ENCODE data around the gene IGF2.

The IGF2 gene

DNA sequence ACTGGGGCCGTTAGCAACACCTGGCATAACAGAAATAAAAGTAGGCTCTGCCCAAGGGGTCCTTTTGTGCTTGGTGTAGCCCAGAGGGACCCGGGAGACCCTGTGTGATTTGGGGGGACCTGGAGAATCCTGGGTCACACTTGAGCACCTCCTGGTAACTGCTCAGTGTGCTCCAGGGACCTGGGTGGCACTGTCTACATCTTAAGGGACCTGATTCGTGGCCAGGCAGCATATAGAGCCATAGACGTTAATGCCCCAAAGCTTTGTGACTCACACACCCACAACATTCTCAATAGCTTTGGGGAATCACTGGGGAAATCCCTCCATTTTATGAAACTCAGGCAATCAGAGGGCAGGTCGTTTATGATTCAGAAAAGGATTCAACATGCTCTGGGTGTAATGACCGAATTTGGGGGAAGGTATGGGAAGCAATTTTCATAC is 3.6 kb upstream of the IGF2 start:
- no peak for DNase-seq (ENCODE audit: low read depth)
- H3K4me3 ChIP-seq (ENCODE audit: control insufficient read depth, low read depth, low read length) = no peak overlapping the region
- TF ChIP-seq, protein P1, sequence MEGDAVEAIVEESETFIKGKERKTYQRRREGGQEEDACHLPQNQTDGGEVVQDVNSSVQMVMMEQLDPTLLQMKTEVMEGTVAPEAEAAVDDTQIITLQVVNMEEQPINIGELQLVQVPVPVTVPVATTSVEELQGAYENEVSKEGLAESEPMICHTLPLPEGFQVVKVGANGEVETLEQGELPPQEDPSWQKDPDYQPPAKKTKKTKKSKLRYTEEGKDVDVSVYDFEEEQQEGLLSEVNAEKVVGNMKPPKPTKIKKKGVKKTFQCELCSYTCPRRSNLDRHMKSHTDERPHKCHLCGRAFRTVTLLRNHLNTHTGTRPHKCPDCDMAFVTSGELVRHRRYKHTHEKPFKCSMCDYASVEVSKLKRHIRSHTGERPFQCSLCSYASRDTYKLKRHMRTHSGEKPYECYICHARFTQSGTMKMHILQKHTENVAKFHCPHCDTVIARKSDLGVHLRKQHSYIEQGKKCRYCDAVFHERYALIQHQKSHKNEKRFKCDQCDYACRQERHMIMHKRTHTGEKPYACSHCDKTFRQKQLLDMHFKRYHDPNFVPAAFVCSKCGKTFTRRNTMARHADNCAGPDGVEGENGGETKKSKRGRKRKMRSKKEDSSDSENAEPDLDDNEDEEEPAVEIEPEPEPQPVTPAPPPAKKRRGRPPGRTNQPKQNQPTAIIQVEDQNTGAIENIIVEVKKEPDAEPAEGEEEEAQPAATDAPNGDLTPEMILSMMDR (IDR thresholded peaks at IDR 0.05; ENCODE audit: control insufficient read depth, insufficient read depth, low read depth, low read length, missing control alignments) = no peak

DNA sequence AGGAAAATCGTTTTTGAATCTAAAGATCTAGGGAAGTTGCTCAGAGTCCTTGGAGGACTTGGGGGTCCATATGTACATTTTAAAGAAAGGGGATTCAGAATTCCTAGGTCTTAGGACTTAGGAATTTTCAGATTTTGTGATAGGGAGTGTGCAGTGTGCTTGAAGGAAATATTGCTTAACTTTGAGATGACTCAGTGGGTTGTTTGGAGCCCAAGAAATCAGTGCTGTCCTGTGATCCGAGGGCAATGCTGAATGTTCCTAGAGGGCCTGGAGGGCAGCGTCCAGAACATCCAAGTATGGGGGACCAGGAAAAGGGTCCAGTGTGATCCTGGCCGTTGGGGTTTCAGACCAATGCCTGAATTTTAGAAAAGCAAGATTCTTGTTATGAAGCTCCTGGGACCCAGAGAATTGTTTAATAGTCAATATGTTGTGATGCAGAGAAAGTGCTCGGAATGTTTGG is 3.1 kb upstream of the IGF2 start:
- TF ChIP-seq, protein P1 (IDR thresholded peaks at IDR 0.05; ENCODE audit: control insufficient read depth, insufficient read depth, low read depth, low read length, missing control alignments) = no peak
- no peak for DNase-seq (ENCODE audit: low read depth)
- H3K4me3 ChIP-seq (ENCODE audit: control insufficient read depth, low read depth, low read length) = no peak overlapping the region

DNA sequence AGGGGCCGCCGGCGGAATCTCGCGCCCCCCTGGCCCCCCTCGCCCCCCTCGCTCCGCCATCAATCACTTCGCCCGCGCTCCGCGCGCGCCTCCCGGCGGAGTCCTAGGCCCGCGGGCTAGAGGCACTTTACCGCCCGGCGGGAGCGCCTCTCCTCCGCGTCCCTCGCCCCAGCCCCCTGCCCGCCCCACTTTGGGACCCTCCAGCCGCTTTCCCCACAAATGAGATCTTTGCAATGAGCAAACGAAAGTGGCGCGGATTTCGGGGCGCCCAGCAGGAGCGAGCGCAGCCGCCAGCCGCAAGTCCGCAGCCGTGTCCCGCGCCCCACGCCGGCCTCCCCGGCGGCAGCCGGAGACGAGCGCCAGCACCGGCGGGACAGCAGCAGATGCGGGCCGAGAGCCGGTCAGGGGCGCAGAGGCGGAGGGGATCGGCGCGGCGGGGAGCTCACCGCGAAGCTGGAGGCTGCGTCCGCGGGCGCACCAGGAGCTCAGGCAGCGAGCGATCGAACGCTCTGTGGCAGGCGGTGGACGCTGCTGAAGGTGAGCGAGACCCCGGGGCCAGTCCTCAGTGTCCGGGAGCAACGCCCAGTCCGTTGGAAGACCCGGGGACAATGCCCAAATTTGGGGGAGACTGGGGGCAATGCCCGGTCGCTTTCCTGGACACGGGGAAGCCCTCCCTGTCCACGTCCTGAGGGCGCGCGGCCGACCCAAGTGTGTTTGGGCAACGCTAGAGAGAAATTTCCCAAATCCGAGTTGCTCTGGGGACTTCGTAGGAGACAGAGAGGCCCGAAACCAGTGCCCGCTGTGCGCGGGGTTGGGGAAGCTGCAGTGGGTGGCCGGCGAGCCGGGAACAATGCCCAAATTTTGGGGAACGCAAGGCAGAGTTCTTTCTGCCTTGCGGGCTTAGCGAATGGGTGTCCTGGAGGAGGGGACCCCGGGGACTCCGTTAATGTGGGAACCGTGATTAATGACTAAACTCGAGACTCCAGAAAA is 1.5 kb upstream of the IGF2 start:
- DNase-seq (ENCODE audit: low read depth) = no peak
- TF ChIP-seq, protein P1 (IDR thresholded peaks at IDR 0.05; ENCODE audit: control insufficient read depth, insufficient read depth, low read depth, low read length, missing control alignments) = no peak
- no peak overlapping the region for H3K4me3 ChIP-seq (ENCODE audit: control insufficient read depth, low read depth, low read length)

DNA sequence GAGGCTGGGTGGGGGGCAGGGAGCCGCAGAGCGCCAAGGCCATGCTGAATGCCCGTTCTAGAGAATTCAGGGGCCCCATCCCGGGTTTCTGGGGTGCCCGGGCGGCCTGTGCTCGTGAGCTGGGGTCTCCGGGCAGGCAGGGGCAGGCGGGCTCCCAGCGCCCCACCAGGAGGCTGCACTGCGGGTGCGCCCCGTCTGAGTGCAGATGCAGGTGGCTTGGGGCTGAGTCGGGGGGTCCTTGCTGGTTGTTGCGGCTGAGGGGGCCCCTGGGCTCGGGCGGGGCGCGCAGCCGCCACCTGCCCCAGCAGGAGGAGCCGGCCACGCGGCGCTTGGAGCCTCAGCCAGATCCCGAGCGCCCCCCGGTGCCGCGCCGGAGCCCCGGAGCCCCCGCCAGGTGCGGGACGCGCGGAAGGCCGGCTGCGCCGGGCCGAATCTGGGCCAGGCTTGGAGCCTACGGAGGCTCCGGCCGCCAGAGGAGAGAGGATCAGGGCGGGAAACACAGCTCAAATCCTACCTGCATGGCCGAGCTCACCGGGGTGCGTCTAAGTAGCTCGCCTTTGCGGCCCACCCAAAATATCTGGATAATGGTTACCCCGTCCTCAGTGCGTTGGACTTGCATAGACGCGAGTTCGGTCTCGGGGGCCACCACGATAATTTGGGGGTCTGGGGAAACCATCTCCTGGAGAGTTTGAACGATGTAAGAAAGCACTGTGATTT is 590 bp upstream of the IGF2 start:
- DNase-seq (ENCODE audit: low read depth) = no peak
- no peak overlapping the region for H3K4me3 ChIP-seq (ENCODE audit: control insufficient read depth, low read depth, low read length)
- TF ChIP-seq, protein P1 (IDR thresholded peaks at IDR 0.05; ENCODE audit: control insufficient read depth, insufficient read depth, low read depth, low read length, missing control alignments) = no peak

DNA sequence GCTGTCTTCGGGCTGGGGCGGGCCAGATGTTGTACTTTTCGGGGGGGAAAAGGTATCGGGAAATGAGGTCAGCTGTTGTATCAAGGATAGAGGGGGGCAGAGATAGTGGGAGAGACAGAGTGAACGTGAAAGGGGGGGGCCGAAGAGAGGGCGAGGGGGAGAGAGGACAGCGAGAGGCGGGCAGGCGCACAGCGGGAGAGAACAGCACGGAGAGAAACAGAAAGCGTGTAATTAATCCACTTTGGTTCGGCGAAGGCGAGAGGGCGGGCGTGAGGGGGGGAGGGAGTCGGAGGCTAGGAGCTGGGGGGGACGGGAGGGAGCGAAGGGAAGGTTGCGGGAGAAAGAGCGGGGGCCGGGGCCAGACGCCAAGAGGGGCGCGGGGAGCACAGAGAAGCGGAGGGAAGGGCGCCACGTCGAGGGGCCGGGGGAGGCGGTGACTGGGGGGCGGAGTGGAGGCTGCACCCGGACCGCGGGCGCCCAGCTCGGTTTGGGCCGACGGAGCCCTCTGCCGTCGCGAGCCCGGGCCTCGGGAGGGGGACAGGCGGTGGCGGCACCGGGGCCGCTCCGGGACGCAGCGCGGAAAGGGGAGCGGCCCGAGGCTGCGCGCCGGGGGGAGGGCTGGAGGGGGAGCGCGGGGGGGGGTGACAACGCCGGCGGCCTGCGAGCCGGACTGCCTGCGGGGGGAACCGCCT is 612 bp downstream of the IGF2 start:
- H3K4me3 ChIP-seq (ENCODE audit: control insufficient read depth, low read depth, low read length) = peak overlapping the region; percentile 16
- TF ChIP-seq, protein P1 (IDR thresholded peaks at IDR 0.05; ENCODE audit: control insufficient read depth, insufficient read depth, low read depth, low read length, missing control alignments) = no peak
- DNase-seq (ENCODE audit: low read depth) = no peak

DNA sequence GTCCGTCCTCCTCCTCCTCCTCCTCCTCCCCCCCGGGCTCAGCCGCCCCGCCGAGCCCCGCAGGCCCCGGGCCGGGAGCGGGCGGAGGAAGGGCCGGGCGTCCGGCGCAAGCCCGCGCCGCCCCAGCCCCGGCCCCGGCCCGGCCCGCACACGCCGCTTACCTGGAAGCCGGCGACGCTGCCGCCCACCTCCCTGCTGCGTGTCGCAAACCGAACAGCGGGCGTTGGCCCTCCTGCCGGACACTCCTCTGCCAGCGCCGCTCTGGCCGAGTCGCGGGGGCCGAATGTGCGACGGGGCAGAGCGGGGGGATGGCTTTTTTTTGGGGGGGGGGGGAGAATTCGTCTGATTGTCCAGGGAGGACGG is 1.1 kb downstream of the IGF2 start:
- TF ChIP-seq, protein P1 (IDR thresholded peaks at IDR 0.05; ENCODE audit: control insufficient read depth, insufficient read depth, low read depth, low read length, missing control alignments) = no peak
- no peak for DNase-seq (ENCODE audit: low read depth)
- H3K4me3 ChIP-seq (ENCODE audit: control insufficient read depth, low read depth, low read length) = no peak overlapping the region; the same call in 1 of the 2 replicates

Measured in AG09309 (cell line).